ENCODE measurements around the gene ARHGAP9.
"Not testable (repeated sequence)": the region's sequence is repeated elsewhere in the genome, so short reads cannot be mapped to it uniquely, and the experiment has no call there.

The ARHGAP9 gene

GRCh38 chr12:57517187-57517586 is 37.5 kb upstream of the ARHGAP9 start:
- no peak for DNase-seq (ENCODE audit: low read depth)

GRCh38 chr12:57516617-57517153 is 37.0 kb upstream of the ARHGAP9 start:
- DNase-seq (ENCODE audit: low read depth): no peak

- no peak for DNase-seq (ENCODE audit: low read depth)
Observed at GRCh38 chr12:57515934-57516541, 36.4 kb upstream of the ARHGAP9 start.

GRCh38 chr12:57515408-57515933 is 35.8 kb upstream of the ARHGAP9 start:
- no peak for DNase-seq (ENCODE audit: low read depth)

- no peak for DNase-seq (ENCODE audit: low read depth)
Observed at GRCh38 chr12:57514720-57515407, 35.2 kb upstream of the ARHGAP9 start.

- not testable (repeated sequence) for DNase-seq (ENCODE audit: low read depth)
Observed at GRCh38 chr12:57514246-57514645, 34.6 kb upstream of the ARHGAP9 start.

GRCh38 chr12:57513677-57514076 is 34.0 kb upstream of the ARHGAP9 start:
- DNase-seq (ENCODE audit: low read depth): not testable (repeated sequence)

- no peak for DNase-seq (ENCODE audit: low read depth)
Observed at GRCh38 chr12:57513266-57513665, 33.6 kb upstream of the ARHGAP9 start.

- DNase-seq (ENCODE audit: low read depth): no peak
Observed at GRCh38 chr12:57512665-57513064, 33.0 kb upstream of the ARHGAP9 start.

- no peak for DNase-seq (ENCODE audit: low read depth)
Observed at GRCh38 chr12:57511588-57512325, 32.1 kb upstream of the ARHGAP9 start.

GRCh38 chr12:57511161-57511560 is 31.5 kb upstream of the ARHGAP9 start:
- DNase-seq (ENCODE audit: low read depth): no peak

GRCh38 chr12:57507796-57508195 is 28.1 kb upstream of the ARHGAP9 start:
- not testable (repeated sequence) for DNase-seq (ENCODE audit: low read depth)

GRCh38 chr12:57506541-57506940 is 26.9 kb upstream of the ARHGAP9 start:
- DNase-seq (ENCODE audit: low read depth): not testable (repeated sequence)

- DNase-seq (ENCODE audit: low read depth): not testable (repeated sequence)
Observed at GRCh38 chr12:57502311-57502969, 22.8 kb upstream of the ARHGAP9 start.

- DNase-seq (ENCODE audit: low read depth): no peak
Observed at GRCh38 chr12:57500213-57500612, 20.5 kb upstream of the ARHGAP9 start.

GRCh38 chr12:57498571-57498970 is 18.9 kb upstream of the ARHGAP9 start:
- no peak for DNase-seq (ENCODE audit: low read depth)

- DNase-seq (ENCODE audit: low read depth): no peak
Observed at GRCh38 chr12:57498132-57498502, 18.5 kb upstream of the ARHGAP9 start.

GRCh38 chr12:57497223-57498131 is 17.8 kb upstream of the ARHGAP9 start:
- no peak for DNase-seq (ENCODE audit: low read depth)

GRCh38 chr12:57496822-57497221 is 17.2 kb upstream of the ARHGAP9 start:
- no peak for DNase-seq (ENCODE audit: low read depth)

GRCh38 chr12:57495051-57495701 is 15.5 kb upstream of the ARHGAP9 start:
- not testable (repeated sequence) for DNase-seq (ENCODE audit: low read depth)

Data from activated gamma-delta T cell treated with anti-CD3 and anti-CD28 coated beads, Interleukin-2, amount 50 U/mL, for 16 hours (primary cell).